Endothelial cell of umbilical vein (primary cell): ENCODE data around the gene ACLY. TPM values are rescaled to one million over a fixed set of nuclear protein-coding genes. Genes with fewer than 3 reads are reported as not detected.

Experiments
- BruUV-seq: library from RNA; stranded (reverse); fragments of 400-500 nt; replicated peaks from 2 replicates; lab custom pipeline; 2021; lab: Mats Ljungman, UMichigan
- CTCF ChIA-PET: fragments of 300-600, 350-600 bp; sonication (Branson Sonifier 250); formaldehyde crosslinking; loops from one replicate; lab custom pipeline; 2021; ENCODE audit warnings: antibody characterized with exemption, inconsistent platforms; lab: Charles Lee
- POLR2A ChIA-PET: fragments of 300-600, 350-600 bp; sonication (Branson Sonifier 250); formaldehyde crosslinking; loops from one replicate; lab custom pipeline; 2021; ENCODE audit warnings: antibody characterized with exemption, inconsistent platforms; lab: Charles Lee
- DNase-seq: peaks from one replicate; pipeline ENCODE4 v3.0.0-alpha.2; 2011; ENCODE audit warnings: low read depth, low spot score
- FAIRE-seq: peaks from 2 replicates; lab custom pipeline; 2011; peaks lifted over from hg19 to GRCh38; lab: Jason Lieb, UNC
- H2AFZ ChIP-seq: 2 replicates; pipeline ENCODE4 v1.6.0; 2012; ENCODE audit warnings: low read depth, low read length, control low read depth, inconsistent platforms
- H3K27ac ChIP-seq: 2 replicates; pipeline ENCODE4 v1.5.1; 2011; ENCODE audit warnings: low read depth, mild to moderate bottlenecking, control low read depth, low read length, moderate library complexity; ENCODE audit not compliant: insufficient read depth
- H3K27me3 ChIP-seq, 2 experiments: 2 replicates each; pipeline versions ENCODE4 v1.6.0 to v1.6.1; 2011; ENCODE audit warnings: low read length in 2 of 2, mixed read lengths in 1 of 2; ENCODE audit not compliant: control insufficient read depth in 2 of 2, insufficient read depth in 2 of 2
- H3K36me3 ChIP-seq, 2 experiments: 2 replicates in 1 of 2; 3 replicates in 1 of 2; pipeline ENCODE4 v1.5.1; 2011; ENCODE audit warnings: low read length in 2 of 2, mild to moderate bottlenecking in 1 of 2, moderate library complexity in 1 of 2; ENCODE audit not compliant: control insufficient read depth in 2 of 2, insufficient read depth in 2 of 2; ENCODE audit errors: extremely low read depth in 1 of 2
- H3K4me1 ChIP-seq: 3 replicates; pipeline ENCODE4 v1.5.1; 2011; ENCODE audit warnings: mild to moderate bottlenecking, low read length; ENCODE audit not compliant: control insufficient read depth, insufficient read depth; ENCODE audit errors: extremely low read depth
- H3K4me2 ChIP-seq: 2 replicates; pipeline ENCODE4 v1.6.1; 2011; ENCODE audit warnings: low read length, control low read depth, mixed read lengths; ENCODE audit not compliant: insufficient read depth
- H3K4me3 ChIP-seq, 3 experiments: fragments of 200-600 bp in 1 of 3; sonication (generic), shearing (Covaris generic) in 1 of 3; replicated peaks in 1 of 3; 2 replicates each; pipeline ENCODE4 v1.5.1; 2011 to 2016; ENCODE audit warnings: control low read depth in 3 of 3, low read length in 3 of 3, mild to moderate bottlenecking in 2 of 3, inconsistent platforms in 1 of 3, low read depth in 1 of 3, moderate library complexity in 1 of 3; ENCODE audit not compliant: insufficient read depth in 1 of 3
- H3K79me2 ChIP-seq: 2 replicates; pipeline ENCODE4 v1.6.0; 2012; ENCODE audit warnings: low read length, inconsistent platforms; ENCODE audit not compliant: control insufficient read depth, insufficient read depth
- H3K9ac ChIP-seq: replicated peaks from 2 replicates; pipeline ENCODE3; 2011; ENCODE audit warnings: low read length, control low read depth; ENCODE audit not compliant: insufficient read depth; ENCODE audit errors: extremely low read depth
- H3K9me1 ChIP-seq: replicated peaks from 3 replicates; pipeline ENCODE4 v1.6.0; 2011; ENCODE audit warnings: mild to moderate bottlenecking, low read length; ENCODE audit not compliant: control insufficient read depth, insufficient read depth; ENCODE audit errors: extremely low read depth
- H3K9me3 ChIP-seq: replicated peaks from 2 replicates; pipeline ENCODE4 v1.5.1; 2012; ENCODE audit warnings: low read length, inconsistent platforms; ENCODE audit not compliant: control insufficient read depth, insufficient read depth
- H4K20me1 ChIP-seq: replicated peaks from 2 replicates; pipeline ENCODE3; 2011; ENCODE audit warnings: mild to moderate bottlenecking, low read length; ENCODE audit not compliant: control insufficient read depth, insufficient read depth; ENCODE audit errors: extremely low read depth
- CTCF ChIP-seq, 2 donors: IDR thresholded peaks; 1 replicate in 1 of 2; 2 replicates in 1 of 2; pipeline ENCODE4 v1.5.1; 2011; ENCODE audit warnings: low read length in 2 of 2, mild to moderate bottlenecking in 2 of 2, moderate library complexity in 2 of 2, control low read depth in 1 of 2, inconsistent platforms in 1 of 2, low read depth in 1 of 2; ENCODE audit not compliant: insufficient read depth in 1 of 2; ENCODE audit errors: extremely low read depth in 1 of 2
- EZH2 ChIP-seq: IDR thresholded peaks from 2 replicates; pipeline ENCODE4 v1.6.1; 2012; ENCODE audit warnings: borderline replicate concordance, low read depth, mild to moderate bottlenecking, moderate library complexity, low read length, inconsistent platforms; ENCODE audit not compliant: severe bottlenecking
- FOS ChIP-seq: IDR thresholded peaks from 2 replicates; pipeline ENCODE4 v1.6.1; 2011; ENCODE audit warnings: mild to moderate bottlenecking, low read length, moderate library complexity, borderline replicate concordance; ENCODE audit not compliant: insufficient read depth
- GATA2 ChIP-seq: IDR thresholded peaks from 2 replicates; pipeline ENCODE4 v1.7.0; 2011; ENCODE audit warnings: low read depth, mild to moderate bottlenecking, moderate library complexity, mixed read lengths, low read length; ENCODE audit not compliant: insufficient read length, insufficient read depth
- JUN ChIP-seq: IDR thresholded peaks from 2 replicates; pipeline ENCODE4 v1.6.1; 2011; ENCODE audit warnings: borderline replicate concordance, low read depth; ENCODE audit not compliant: insufficient read length, insufficient read depth
- MAX ChIP-seq: IDR thresholded peaks from 2 replicates; pipeline ENCODE4 v1.6.1; 2011; ENCODE audit not compliant: insufficient read depth, insufficient read length
- MYC ChIP-seq: IDR thresholded peaks from one replicate; pipeline ENCODE4 v1.6.1; 2011; ENCODE audit warnings: mild to moderate bottlenecking, low read depth, low read length
- POLR2A ChIP-seq: IDR thresholded peaks from 2 replicates; pipeline ENCODE4 v1.6.1; 2012; ENCODE audit warnings: low read depth, mild to moderate bottlenecking, control low read depth, low read length
- POLR2AphosphoS5 ChIP-seq: IDR thresholded peaks from 2 replicates; pipeline ENCODE4 v1.6.1; 2012; ENCODE audit warnings: low read depth, mild to moderate bottlenecking, control low read depth, low read length, moderate library complexity; ENCODE audit not compliant: insufficient read depth
- dilution Hi-C: fragments of 300-500 bp; cut with MboI; formaldehyde crosslinking; loops from one replicate; pipeline ENCODE4 v1.15.0; 2019; ENCODE audit warnings: low sequenced_read_pairs; ENCODE audit not compliant: extremely low pct_ligation_motif_present
- intact Hi-C: fragments of 100-400 bp; cut with micrococcal nuclease; formaldehyde crosslinking; loops from one replicate; pipeline ENCODE4 v1.10.0; 2022
- polyA plus RNA-seq, 4 experiments: library from polyadenylated mRNA; depleted of rRNA in 3 of 4; stranded (reverse) in 3 of 4; unstranded in 1 of 4; fragments of >200 nt; gene quantifications; 2 replicates each; pipeline versions ENCODE4 v1.2.1 to v1.2.3, GENCODE V29; 2011 to 2012; ENCODE audit warnings: missing spikeins in 1 of 4
- total RNA-seq: library from RNA; stranded (reverse); gene quantifications from 2 replicates; pipeline ENCODE4 v1.2.3, GENCODE V29; 2021

Gene ACLY
- total and polyA plus RNA-seq, 2 donors (not counting 3 experiments of a cell fraction or from before 2014, with no cell fraction given), result 174 to 324 TPM

- no peaks in the 10 kb centered on the region for H3K9me3 ChIP-seq
- TF ChIP-seq POLR2AphosphoS5 (no peak), EZH2 (no peak), MYC (no peak), CTCF (IDR thresholded peaks at IDR 0.05; ENCODE audit: extremely low read depth in 1 of 2, insufficient read depth in 1 of 2, low read depth in 1 of 2, low read length in 2 of 2) (no peak), POLR2A (no peak), JUN (no peak), MAX (no peak), GATA2 (no peak), FOS (no peak)
- no peak for FAIRE-seq
- no peak overlapping the region for H3K27ac ChIP-seq
- H3K4me1 ChIP-seq, result peaks cover 15% of the 10 kb centered on the region
- dilution Hi-C loops (no loop called here), intact Hi-C loops (no loop called here)
- peaks cover 29 to 35% of the 10 kb centered on the region in 2 experiments for H3K36me3 ChIP-seq
- no peaks in the 10 kb centered on the region for H4K20me1 ChIP-seq
- no peaks in the 10 kb centered on the region for H3K9me1 ChIP-seq
- H3K79me2 ChIP-seq, result peaks cover 80% of the 10 kb centered on the region
- DNase-seq, result no peak
- ChIA-PET POLR2A (no interaction called here), CTCF (no interaction called here)
- H3K4me2 ChIP-seq, result no peak overlapping the region
- no peak overlapping the region for H3K9ac ChIP-seq
- no peaks in the 10 kb centered on the region for H3K27me3 ChIP-seq
- H2AFZ ChIP-seq, result no peak overlapping the region
- H3K4me3 ChIP-seq, result no peak overlapping the region
- no TSS peak for BruUV-seq
These were observed 4.4 kb downstream of the ACLY start for GRCh38 chr17:41914358-41914766.
